ENCODE results near the gene AARS2. TPM values are rescaled to one million over a fixed set of nuclear protein-coding genes. Genes with fewer than 3 reads are reported as not detected.

The AARS2 gene
- total RNA-seq, 4 donors from 2014 or later, result 6.1 to 9.4 (median 6.9) TPM

GRCh38 chr6:44269921-44270525, 43.1 kb downstream of the AARS2 start, which contains the start of gene TMEM151B:
TSS of gene TMEM151B (plus strand) at chr6:44270450. CDS start at chr6:44270743, 293 bp downstream.
- Histone ChIP-seq H3K9me3 (no peaks in the 10 kb centered on the region), H3K4me1 (peaks cover 0 to 16% (median 0%) of the 10 kb centered on the region in 3 donors), H3K27ac (no peak within 1 kb of the TSS), H3K4me3 (peak within 1 kb of the TSS in 1 of 2 donors; percentile 52), H3K27me3 (peaks cover 72% of the 10 kb centered on the region), H3K36me3 (no peaks in the 10 kb centered on the region)
- TF ChIP-seq EP300 (IDR thresholded peaks at IDR 0.05), result no peak
- no peak for TF ChIP-seq POLR2A (IDR thresholded peaks at IDR 0.05)
- no peak for TF ChIP-seq CTCF (IDR thresholded peaks at IDR 0.05)
- no peak for TF ChIP-seq POLR2AphosphoS5 (IDR thresholded peaks at IDR 0.05)
- ATAC-seq, result no peak
- 20% methylated on average over 1 of the region's 29 CpGs; no CpG with 5 or more reads in 1 of the 2 donors for WGBS, 2 donors (ENCODE audit: low coverage in 1 of 2)

DNA sequence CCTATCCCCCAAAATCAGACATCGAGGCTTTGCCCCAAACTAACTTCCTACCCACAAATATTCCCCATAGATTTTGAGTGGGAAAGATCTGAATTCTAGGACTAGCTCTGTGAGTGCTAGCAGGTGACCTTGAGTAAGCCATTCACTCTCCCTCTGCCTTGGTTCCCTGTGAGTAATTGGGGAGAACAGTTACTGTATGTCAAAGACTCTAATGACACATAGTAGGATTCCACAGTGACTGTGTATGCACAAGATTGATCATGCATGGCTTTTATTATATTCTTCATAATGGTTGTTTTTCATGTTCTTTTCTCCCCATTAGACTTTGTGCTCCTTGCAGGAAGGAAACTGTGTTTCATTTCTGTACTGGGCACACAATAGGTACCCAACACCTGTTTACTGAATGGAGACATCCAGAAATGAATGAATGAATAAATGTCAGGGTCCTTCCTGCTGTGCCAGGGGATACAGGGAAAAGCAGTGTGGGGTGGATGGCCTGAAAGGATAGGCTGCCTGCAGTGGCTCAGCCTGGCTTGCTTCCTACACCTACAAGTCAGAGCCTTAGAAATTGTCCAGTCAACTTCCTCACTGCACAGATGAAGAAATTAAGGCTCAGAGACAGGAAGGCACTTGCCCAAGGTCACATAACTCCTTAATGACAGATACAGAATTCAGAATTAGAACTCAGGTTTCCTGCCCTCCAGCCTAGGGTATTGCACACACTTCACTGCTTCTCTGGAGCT, 43.8 kb downstream of the AARS2 start:
- no CpG with 5 or more reads among the region's 1 CpG for WGBS, 2 donors (ENCODE audit: low coverage in 1 of 2)
- peaks cover 65% of the 10 kb centered on the region for H3K27me3 ChIP-seq
- H3K4me3 ChIP-seq, result no peak overlapping the region
- TF ChIP-seq POLR2AphosphoS5 (IDR thresholded peaks at IDR 0.05) (no peak), POLR2A (IDR thresholded peaks at IDR 0.05) (no peak), CTCF (IDR thresholded peaks at IDR 0.05) (no peak), EP300 (IDR thresholded peaks at IDR 0.05) (no peak)
- H3K4me1 ChIP-seq, result peaks cover 1 to 23% (median 6%) of the 10 kb centered on the region in 3 donors
- H3K27ac ChIP-seq, result no peak overlapping the region
- no peaks in the 10 kb centered on the region for H3K36me3 ChIP-seq
- ATAC-seq, result no peak
- H3K9me3 ChIP-seq, result no peaks in the 10 kb centered on the region

DNA sequence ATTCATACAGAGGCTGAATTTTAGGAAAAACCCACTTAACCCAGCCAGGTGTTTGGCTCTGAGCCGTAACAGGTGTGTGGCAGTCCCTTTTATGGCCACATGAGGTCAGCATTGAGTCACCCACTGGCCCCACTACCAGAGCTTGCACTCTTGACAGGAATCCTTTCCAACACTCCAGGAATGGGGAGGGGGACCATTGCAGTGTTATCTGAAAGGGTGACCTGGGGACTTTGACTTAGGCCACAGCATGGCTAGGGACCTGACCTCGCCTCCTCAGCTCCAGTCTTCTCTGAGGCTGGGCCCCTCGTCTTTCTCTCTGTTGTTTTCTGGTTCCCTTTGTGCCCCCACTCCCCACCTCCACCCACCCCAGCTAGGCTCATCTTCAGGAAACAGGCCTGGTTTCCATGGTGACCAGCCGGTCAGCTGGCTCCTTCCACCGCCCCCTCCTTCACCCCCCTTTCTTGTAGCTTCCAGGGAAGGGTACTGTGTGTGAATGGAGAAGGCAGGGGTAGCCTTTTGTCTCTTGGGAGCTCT, 45.0 kb downstream of the AARS2 start:
- Histone ChIP-seq H3K4me1 (peaks cover 4 to 35% (median 18%) of the 10 kb centered on the region in 3 donors), H3K9me3 (no peaks in the 10 kb centered on the region), H3K4me3 (no peak overlapping the region), H3K27ac (no peak overlapping the region), H3K27me3 (peaks cover 53% of the 10 kb centered on the region), H3K36me3 (no peaks in the 10 kb centered on the region)
- peak in 3 of 4 experiments; percentile 70 to 89 (median 80) for TF ChIP-seq CTCF (IDR thresholded peaks at IDR 0.05)
- TF ChIP-seq POLR2AphosphoS5 (IDR thresholded peaks at IDR 0.05), result no peak
- ATAC-seq, result no peak
- 0 to 27% methylated on average over 1 to 4 of the region's 5 CpGs for WGBS, 2 donors (ENCODE audit: low coverage in 1 of 2)

- Histone ChIP-seq H3K36me3 (no peaks in the 10 kb centered on the region), H3K4me3 (no peak overlapping the region), H3K9me3 (no peaks in the 10 kb centered on the region), H3K4me1 (peaks cover 4 to 44% (median 27%) of the 10 kb centered on the region in 3 donors), H3K27me3 (peaks cover 44% of the 10 kb centered on the region), H3K27ac (no peak overlapping the region)
- no peak for TF ChIP-seq POLR2A (IDR thresholded peaks at IDR 0.05)
- no peak for TF ChIP-seq EP300 (IDR thresholded peaks at IDR 0.05)
- 64 to 65% methylated on average over 2 to 3 of the region's 10 CpGs for WGBS, 2 donors (ENCODE audit: low coverage in 1 of 2)
- no peak for ATAC-seq
These were observed 45.9 kb downstream of the AARS2 start for GRCh38 chr6:44267252-44267651.

DNA sequence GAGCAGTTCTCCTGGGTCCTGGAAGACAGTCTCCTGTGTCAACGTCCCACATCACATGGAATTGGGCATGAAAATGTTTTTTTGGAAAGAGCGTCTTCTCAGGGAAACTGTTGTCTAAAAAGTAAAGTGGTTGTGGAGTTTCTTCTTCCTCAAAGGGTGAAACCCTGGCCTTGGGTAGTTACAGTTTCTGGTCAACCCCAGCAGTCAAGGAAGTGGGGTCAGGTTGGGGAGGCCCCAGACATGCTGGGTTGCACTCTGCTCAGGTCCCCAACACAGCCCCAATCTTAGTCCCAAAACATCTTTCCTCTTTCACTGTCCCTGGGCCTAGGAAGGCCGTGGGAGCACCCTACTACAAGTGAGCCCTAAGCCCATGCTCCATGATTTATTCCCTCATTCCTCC, 46.8 kb downstream of the AARS2 start:
- no peaks in the 10 kb centered on the region for H3K9me3 ChIP-seq
- TF ChIP-seq POLR2A (IDR thresholded peaks at IDR 0.05) (no peak), POLR2AphosphoS5 (IDR thresholded peaks at IDR 0.05) (no peak), EP300 (IDR thresholded peaks at IDR 0.05) (no peak), CTCF (IDR thresholded peaks at IDR 0.05) (no peak)
- H3K36me3 ChIP-seq, result peaks cover 0 to 4% of the 10 kb centered on the region in 2 donors
- ATAC-seq, result no peak
- H3K4me3 ChIP-seq, result no peak overlapping the region
- H3K27ac ChIP-seq, result peak overlapping the region in 2 of 4 donors; percentile 87 to 90
- peaks cover 35% of the 10 kb centered on the region for H3K27me3 ChIP-seq
- WGBS, 2 donors (ENCODE audit: low coverage in 1 of 2), result 77 to 90% methylated on average over 2 to 3 of the region's 3 CpGs
- H3K4me1 ChIP-seq, result peaks cover 4 to 51% (median 29%) of the 10 kb centered on the region in 3 donors

All from gastroesophageal sphincter (tissue), 4 donors.